ENCODE results near the gene ZYG11B.

ZYG11B gene

GRCh38 chr1:52679498-52679897, 46.8 kb upstream of the ZYG11B start:
- Histone ChIP-seq H3K4me2 (ENCODE audit: low read depth, low read length, poor library complexity, severe bottlenecking) (no peak overlapping the region), H3K4me1 (ENCODE audit: insufficient read depth, low read length, poor library complexity, severe bottlenecking) (peaks cover 21% of the 10 kb centered on the region), H3K9me3 (ENCODE audit: insufficient read depth, low read depth, low read length) (no peaks in the 10 kb centered on the region), H3K36me3 (ENCODE audit: insufficient read depth, low read length) (no peaks in the 10 kb centered on the region), H3K79me2 (ENCODE audit: insufficient read depth, low read length) (no peaks in the 10 kb centered on the region), H3K27me3 (ENCODE audit: insufficient read depth, low read length, poor library complexity, severe bottlenecking) (no peaks in the 10 kb centered on the region), H3K4me3 (ENCODE audit: low read length, poor library complexity, severe bottlenecking) (no peak overlapping the region), H3K9me2 (replicated peaks; ENCODE audit: low read depth, low read length) (no peaks in the 10 kb centered on the region), H3K9ac (ENCODE audit: low read depth, low read length, poor library complexity, severe bottlenecking) (no peak overlapping the region), H3F3A (ENCODE audit: low read depth) (no peaks in the 10 kb centered on the region), H2AFZ (ENCODE audit: low read length) (0 out of 2 replicates have a peak overlapping the region, but pooled peaks have one; percentile 0), H4K20me1 (ENCODE audit: insufficient read depth, low read length, poor library complexity, severe bottlenecking) (no peaks in the 10 kb centered on the region)
- no peak for TF ChIP-seq EZH2phosphoT487 (IDR thresholded peaks at IDR 0.05; ENCODE audit: borderline replicate concordance)
- TF ChIP-seq CTCF (conservative IDR thresholded peaks at IDR 0.05; ENCODE audit: low read length), result no peak

- Histone ChIP-seq H3K27me3 (ENCODE audit: insufficient read depth, low read length, poor library complexity, severe bottlenecking) (no peaks in the 10 kb centered on the region), H3K9ac (ENCODE audit: low read depth, low read length, poor library complexity, severe bottlenecking) (no peak overlapping the region), H3K36me3 (ENCODE audit: insufficient read depth, low read length) (peaks cover 5% of the 10 kb centered on the region; the same call in 1 of the 2 replicates), H3K9me3 (ENCODE audit: insufficient read depth, low read depth, low read length) (no peaks in the 10 kb centered on the region), H3K4me1 (ENCODE audit: insufficient read depth, low read length, poor library complexity, severe bottlenecking) (peaks cover 13% of the 10 kb centered on the region), H2AFZ (ENCODE audit: low read length) (no peak overlapping the region), H3K9me2 (replicated peaks; ENCODE audit: low read depth, low read length) (no peaks in the 10 kb centered on the region), H3F3A (ENCODE audit: low read depth) (no peaks in the 10 kb centered on the region), H4K20me1 (ENCODE audit: insufficient read depth, low read length, poor library complexity, severe bottlenecking) (no peaks in the 10 kb centered on the region), H3K79me2 (ENCODE audit: insufficient read depth, low read length) (no peaks in the 10 kb centered on the region), H3K4me3 (ENCODE audit: low read length, poor library complexity, severe bottlenecking) (no peak overlapping the region), H3K4me2 (ENCODE audit: low read depth, low read length, poor library complexity, severe bottlenecking) (no peak overlapping the region)
- TF ChIP-seq EZH2phosphoT487 (IDR thresholded peaks at IDR 0.05; ENCODE audit: borderline replicate concordance), result no peak
- no peak for TF ChIP-seq CTCF (conservative IDR thresholded peaks at IDR 0.05; ENCODE audit: low read length)
These were observed 45.9 kb upstream of the ZYG11B start for GRCh38 chr1:52680353-52680752.

GRCh38 chr1:52681136-52681535, 45.1 kb upstream of the ZYG11B start:
- Histone ChIP-seq H3K4me1 (ENCODE audit: insufficient read depth, low read length, poor library complexity, severe bottlenecking) (peaks cover 5% of the 10 kb centered on the region), H3K4me2 (ENCODE audit: low read depth, low read length, poor library complexity, severe bottlenecking) (no peak overlapping the region), H3K36me3 (ENCODE audit: insufficient read depth, low read length) (peaks cover 7% of the 10 kb centered on the region; the same call in 1 of the 2 replicates), H3K9me2 (replicated peaks; ENCODE audit: low read depth, low read length) (no peaks in the 10 kb centered on the region), H4K20me1 (ENCODE audit: insufficient read depth, low read length, poor library complexity, severe bottlenecking) (no peaks in the 10 kb centered on the region), H3K79me2 (ENCODE audit: insufficient read depth, low read length) (no peaks in the 10 kb centered on the region), H3F3A (ENCODE audit: low read depth) (no peaks in the 10 kb centered on the region), H3K4me3 (ENCODE audit: low read length, poor library complexity, severe bottlenecking) (no peak overlapping the region), H3K9me3 (ENCODE audit: insufficient read depth, low read depth, low read length) (no peaks in the 10 kb centered on the region), H3K27me3 (ENCODE audit: insufficient read depth, low read length, poor library complexity, severe bottlenecking) (no peaks in the 10 kb centered on the region), H2AFZ (ENCODE audit: low read length) (no peak overlapping the region), H3K9ac (ENCODE audit: low read depth, low read length, poor library complexity, severe bottlenecking) (no peak overlapping the region)
- TF ChIP-seq EZH2phosphoT487 (IDR thresholded peaks at IDR 0.05; ENCODE audit: borderline replicate concordance), result no peak
- no peak for TF ChIP-seq CTCF (conservative IDR thresholded peaks at IDR 0.05; ENCODE audit: low read length)
